Spleen (tissue), 7 donors: ENCODE data around the gene MYL5.
A peak's percentile ranks its signal among the peaks of the same experiment; 100 is the strongest.

Experiments used
- POLR2A ChIP-seq, 3 donors: fragments of 450-650 bp; IDR thresholded peaks; one replicate each; pipeline ENCODE4 v1.5.1; 2017; ENCODE audit warnings: antibody characterized with exemption in 3 of 3, mild to moderate bottlenecking in 1 of 3
- POLR2AphosphoS5 ChIP-seq, 3 donors: sonication (generic); formaldehyde crosslinking; IDR thresholded peaks; one replicate each; pipeline ENCODE4 v1.5.1; 2017; ENCODE audit warnings: antibody characterized with exemption in 3 of 3
- TF ChIP-seq, protein P1 (sequence below), 11 experiments: fragments of 200-600 bp in 7 of 11; fragments of 450-650 bp in 4 of 11; sonication (generic) in 4 of 11; IDR thresholded peaks in 8 of 11; conservative IDR thresholded peaks in 3 of 11; 1 replicate in 7 of 11; 2 replicates in 4 of 11; pipeline versions ENCODE4 v1.4.0 to v1.8.0; 2016 to 2021; ENCODE audit warnings: antibody characterized with exemption in 11 of 11, inconsistent platforms in 4 of 11, mild to moderate bottlenecking in 1 of 11
- donor health status: DM: no; HTN: no; CAD: no; lungs with moderate emphysema.
- donor health status: DM: no; HTN: no; CAD: no.
- donor health status: DM: no; HTN: no; CAD: no.

DNA sequence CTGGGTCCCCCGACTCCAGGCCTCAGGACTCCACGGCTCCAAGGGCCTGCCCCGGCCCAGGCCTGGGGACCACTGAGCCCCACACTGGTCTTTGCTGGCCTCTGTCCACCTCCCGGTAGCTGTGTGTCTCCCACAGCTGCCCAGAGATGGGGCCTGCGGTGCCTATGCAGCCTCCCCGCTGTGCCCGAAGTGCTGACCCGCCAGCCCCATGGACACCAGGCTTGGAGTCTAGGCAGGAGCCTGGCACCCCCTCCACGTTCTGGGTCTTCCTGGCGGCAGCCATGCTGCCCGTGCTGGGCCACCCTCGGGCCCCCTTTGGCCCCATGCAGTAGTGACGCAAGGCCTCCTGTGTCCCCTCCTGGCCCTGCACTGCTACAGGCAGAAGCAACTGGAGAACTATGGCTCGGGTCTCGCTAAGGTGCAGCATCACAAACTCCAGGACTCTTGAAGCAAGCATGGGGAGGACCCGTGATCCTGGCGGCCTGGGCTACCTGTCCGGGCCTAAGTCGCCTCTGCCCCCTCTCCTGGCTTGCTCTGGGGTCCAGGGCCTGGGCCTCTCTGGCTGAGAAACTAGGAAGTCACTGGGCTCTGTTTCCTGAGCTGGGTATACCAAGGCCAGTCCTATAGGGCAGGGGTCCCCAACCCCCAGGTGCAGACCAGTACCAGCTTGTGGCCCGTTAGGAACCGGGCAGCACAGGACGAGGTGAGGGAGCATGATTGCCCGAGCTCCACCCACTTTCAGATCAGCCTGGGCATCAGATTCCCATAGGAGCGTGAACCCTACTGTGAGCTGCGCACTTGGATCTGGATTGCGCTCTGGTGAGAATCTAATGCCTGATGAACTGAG, 917 bp downstream of the MYL5 start:
- TF ChIP-seq, protein P1, sequence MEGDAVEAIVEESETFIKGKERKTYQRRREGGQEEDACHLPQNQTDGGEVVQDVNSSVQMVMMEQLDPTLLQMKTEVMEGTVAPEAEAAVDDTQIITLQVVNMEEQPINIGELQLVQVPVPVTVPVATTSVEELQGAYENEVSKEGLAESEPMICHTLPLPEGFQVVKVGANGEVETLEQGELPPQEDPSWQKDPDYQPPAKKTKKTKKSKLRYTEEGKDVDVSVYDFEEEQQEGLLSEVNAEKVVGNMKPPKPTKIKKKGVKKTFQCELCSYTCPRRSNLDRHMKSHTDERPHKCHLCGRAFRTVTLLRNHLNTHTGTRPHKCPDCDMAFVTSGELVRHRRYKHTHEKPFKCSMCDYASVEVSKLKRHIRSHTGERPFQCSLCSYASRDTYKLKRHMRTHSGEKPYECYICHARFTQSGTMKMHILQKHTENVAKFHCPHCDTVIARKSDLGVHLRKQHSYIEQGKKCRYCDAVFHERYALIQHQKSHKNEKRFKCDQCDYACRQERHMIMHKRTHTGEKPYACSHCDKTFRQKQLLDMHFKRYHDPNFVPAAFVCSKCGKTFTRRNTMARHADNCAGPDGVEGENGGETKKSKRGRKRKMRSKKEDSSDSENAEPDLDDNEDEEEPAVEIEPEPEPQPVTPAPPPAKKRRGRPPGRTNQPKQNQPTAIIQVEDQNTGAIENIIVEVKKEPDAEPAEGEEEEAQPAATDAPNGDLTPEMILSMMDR (IDR thresholded peaks at IDR 0.05 in 8 of 11, conservative IDR thresholded peaks at IDR 0.05 in 3 of 11) = peak in 1 of 11 experiments; percentile 10
- no peak for TF ChIP-seq POLR2A (IDR thresholded peaks at IDR 0.05)
- no peak for TF ChIP-seq POLR2AphosphoS5 (IDR thresholded peaks at IDR 0.05)
